GM21576 (cell line): ENCODE measurements around the gene ATL3.
"Not testable (repeated sequence)": the region's sequence is repeated elsewhere in the genome, so short reads cannot be mapped to it uniquely, and the experiment has no call there.

Experiments used
- ATAC-seq: cut with Tn5 transposase; IDR thresholded peaks from one replicate; pipeline ENCODE4 v1.9.1; 2021; ENCODE audit warnings: mild to moderate bottlenecking, moderate library complexity; ENCODE audit not compliant: unreplicated experiment

Gene ATL3

DNA sequence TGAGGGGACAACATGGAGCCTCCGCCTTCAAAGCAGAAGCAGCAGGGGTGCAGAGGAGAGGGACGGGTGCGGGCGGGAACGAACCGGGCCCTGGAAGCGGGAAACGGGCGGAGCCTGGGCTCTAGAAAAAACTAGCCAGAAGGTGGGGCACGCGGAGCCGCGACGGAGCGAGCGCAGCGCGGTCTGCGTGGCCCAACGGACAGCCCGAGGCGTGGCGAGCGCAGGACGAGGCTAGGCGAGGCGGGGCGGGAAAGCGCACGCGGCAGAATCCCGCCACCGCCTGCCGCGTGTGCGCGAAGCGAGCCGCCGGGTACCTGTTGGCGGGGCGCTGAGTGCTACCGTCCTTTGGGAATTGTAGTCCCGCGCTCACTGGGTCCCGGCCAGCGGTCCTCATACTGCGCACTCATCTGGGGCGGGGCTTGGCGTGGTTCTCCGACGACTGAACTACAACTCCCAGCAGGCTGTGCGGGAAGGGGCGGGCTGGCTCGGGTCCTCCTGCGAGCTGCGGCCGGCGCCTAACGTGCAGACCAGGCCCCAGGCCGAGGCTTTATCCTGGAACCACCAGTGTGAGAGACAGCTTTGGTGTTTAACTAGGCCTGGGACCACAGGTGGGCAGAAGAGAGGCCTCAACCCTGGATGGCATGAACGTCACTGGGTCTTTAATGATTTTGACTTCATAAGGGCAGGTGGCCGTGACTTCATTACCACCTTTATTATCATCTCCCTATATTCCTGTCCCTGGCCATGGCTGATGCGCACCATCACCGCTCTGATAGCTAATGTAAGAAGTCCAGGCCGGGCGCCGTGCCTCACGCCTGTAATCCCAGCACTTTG is at the start of gene ATL3:
TSS of gene ATL3 (minus strand) at position 55 of the 834 bp plus-strand sequence. CDS start at position 14, 41 bp downstream.
- ATAC-seq, result peak; percentile 89

DNA sequence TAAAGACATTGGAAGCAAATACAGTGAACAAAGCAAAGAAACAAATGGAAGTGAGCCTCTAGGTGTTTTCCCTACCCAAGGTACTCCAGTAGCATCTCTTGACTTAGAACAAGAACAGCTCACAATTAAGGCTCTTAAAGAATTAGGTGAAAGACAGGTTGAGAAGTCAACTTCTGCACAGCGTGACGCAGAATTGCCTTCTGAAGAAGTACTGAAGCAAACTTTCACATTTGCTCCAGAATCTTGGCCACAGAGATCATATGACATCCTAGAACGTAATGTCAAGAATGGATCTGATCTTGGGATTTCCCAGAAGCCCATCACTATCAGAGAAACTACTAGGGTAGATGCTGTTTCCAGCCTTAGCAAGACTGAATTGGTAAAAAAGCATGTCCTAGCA is 49.4 kb upstream of the ATL3 start:
- ATAC-seq, result no peak

- no peak for ATAC-seq
These were observed 48.8 kb upstream of the ATL3 start for GRCh38 chr11:63719987-63720386.

- ATAC-seq, result no peak
These were observed 47.8 kb upstream of the ATL3 start for GRCh38 chr11:63719001-63719400.

GRCh38 chr11:63716046-63716445 is 44.9 kb upstream of the ATL3 start:
- no peak for ATAC-seq

DNA sequence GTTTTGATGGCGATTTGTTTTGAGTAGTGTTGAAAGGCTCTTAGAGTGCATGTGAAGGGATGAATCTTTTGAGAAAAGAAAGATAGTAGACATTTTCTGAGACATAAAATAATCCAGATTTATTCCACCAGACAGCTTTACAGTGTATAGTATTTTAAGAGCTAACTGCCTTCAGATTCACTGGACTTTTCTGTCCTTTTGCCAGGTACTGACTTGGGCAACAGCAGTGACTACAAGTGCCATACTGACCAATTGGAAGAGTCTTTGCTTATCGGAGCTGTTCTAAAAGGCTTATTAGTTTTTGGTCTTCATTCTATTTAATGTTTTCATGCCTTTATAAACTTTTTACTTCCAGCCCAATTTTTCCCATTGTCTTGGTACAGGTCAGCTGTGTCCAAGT is 42.6 kb upstream of the ATL3 start:
- ATAC-seq, result no peak

- ATAC-seq, result no peak
These were observed 40.7 kb upstream of the ATL3 start for GRCh38 chr11:63711838-63712237.

- no peak for ATAC-seq
These were observed 39.5 kb upstream of the ATL3 start for GRCh38 chr11:63710476-63711217.

DNA sequence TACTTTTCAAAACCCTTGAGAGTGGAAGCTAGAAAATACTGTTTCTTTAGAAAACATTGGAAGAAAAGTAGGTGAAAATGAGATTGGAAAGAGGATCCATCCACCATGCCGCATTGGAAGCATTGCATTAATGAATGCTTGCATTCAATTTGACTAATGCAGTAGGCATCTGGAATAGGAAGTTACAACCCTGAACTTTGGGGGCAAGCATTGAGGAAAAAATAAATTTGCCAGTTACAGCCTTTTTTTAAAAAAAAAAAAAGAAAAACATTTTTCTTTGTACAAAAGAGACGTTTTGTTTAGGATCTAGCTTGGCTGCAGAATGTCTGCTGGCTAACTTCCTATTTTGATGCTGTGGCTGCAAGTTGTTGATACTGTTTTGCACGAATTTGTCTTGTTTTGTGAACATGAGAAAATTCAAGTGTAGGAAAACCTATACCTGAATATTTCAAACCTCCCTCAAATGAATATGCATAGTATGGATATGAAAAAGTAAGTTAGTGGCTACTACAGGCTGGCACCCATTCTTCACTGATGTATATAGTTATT is 38.2 kb upstream of the ATL3 start:
- no peak for ATAC-seq

GRCh38 chr11:63708764-63709163 is 37.6 kb upstream of the ATL3 start:
- no peak for ATAC-seq

GRCh38 chr11:63705526-63705925 is 34.4 kb upstream of the ATL3 start:
- no peak for ATAC-seq

- no peak for ATAC-seq
These were observed 28.7 kb upstream of the ATL3 start for GRCh38 chr11:63699896-63700295.

DNA sequence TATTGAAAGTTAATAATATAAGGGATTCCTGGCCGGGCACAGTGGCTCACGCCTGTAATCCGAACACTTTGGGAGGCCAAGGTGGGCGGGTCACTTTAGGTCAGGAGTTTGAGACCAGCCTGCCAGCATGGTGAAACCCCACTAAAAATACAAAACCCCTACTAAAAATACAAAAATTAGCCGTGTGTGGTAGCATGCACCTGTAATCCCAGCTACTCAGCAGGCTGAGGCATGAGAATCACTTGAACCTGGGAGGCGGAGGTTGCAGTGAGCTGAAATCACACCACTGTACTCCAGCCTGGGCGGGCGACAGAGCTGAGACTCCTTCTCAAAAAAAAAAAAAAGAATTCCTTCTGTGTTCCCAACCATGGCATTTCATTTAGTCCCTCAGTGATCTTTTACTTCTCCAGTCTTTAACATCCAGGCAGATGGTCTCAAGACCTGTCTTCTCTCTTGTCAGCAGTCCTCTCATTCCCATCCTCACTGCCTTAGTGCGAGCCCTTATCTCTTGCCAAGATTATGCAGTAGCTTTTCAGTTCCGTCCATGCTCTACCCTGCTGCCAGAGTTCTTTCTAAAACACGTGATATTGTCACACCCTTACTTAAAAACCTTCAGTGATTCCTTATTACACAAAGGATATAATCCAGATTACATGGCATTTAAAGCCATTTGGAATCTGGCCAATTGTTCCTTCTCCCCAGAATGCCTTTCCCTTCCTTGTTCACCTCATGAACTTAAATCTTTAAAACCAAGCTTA is 28.0 kb upstream of the ATL3 start:
- ATAC-seq, result no peak

- no peak for ATAC-seq
These were observed 23.4 kb upstream of the ATL3 start for GRCh38 chr11:63694596-63694995.

- ATAC-seq, result no peak
These were observed 16.7 kb upstream of the ATL3 start for GRCh38 chr11:63687845-63688244.

DNA sequence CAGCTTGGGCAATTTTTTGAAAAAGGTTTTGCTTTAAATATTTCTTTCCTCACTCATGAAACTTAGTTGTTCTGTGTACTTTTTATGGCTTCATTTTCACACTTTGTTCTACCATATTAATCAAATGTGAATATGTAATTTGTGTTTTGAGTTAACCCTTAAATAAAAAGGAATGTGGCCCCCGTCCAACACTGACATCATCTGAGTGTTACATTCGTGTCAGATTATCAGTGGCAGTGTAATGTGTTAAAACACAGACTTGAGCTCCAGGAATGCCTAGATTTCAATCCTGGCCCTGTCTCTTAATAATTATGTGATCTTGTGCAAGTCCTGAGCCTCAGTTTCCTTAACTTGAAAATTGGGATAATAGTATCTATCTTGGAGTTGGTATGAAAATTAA is 15.8 kb upstream of the ATL3 start:
- ATAC-seq, result no peak

DNA sequence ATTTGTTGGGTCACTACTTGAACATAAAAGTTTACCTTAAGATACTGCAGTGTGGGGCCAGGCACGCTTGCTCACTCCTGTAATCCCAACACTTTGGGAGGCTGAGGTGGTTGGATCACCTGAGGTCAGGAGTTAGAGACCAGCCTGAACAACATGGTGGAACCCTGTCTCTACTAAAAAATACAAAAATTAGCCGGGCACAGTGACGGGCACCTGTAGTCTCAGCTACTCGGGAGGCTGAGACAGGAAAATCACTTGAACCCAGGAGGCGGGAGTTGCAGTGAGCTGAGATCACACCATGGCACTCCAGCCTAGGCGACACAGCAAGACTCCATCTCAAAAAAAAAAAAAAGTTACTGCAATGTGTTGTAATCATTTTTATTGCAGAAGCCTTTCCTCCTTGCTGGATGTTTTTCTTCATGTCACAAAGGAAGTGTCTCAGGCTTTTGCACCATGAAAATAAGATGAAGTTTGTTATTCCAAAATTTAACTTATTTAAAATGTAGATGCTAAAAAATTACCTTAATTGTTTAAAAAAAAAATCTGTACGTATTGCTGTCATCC is 14.1 kb upstream of the ATL3 start:
- ATAC-seq, result not testable (repeated sequence)

- no peak for ATAC-seq
These were observed 12.2 kb upstream of the ATL3 start for GRCh38 chr11:63683133-63683991.

GRCh38 chr11:63682066-63683021 is 11.2 kb upstream of the ATL3 start:
- ATAC-seq, result no peak
